Tibial nerve (tissue), 4 donors: ENCODE data around the gene FANCE. TPM values are rescaled to one million over a fixed set of nuclear protein-coding genes. Genes with fewer than 3 reads are reported as not detected.
"Not testable (repeated sequence)": the region's sequence is repeated elsewhere in the genome, so short reads cannot be mapped to it uniquely, and the experiment has no call there.

Source experiments
- DNase-seq, 2 donors: peaks; one replicate each; pipeline ENCODE4 v3.0.0-alpha.2; 2019; ENCODE audit warnings: low spot score in 2 of 2
- H3K27ac ChIP-seq, 4 donors: fragments of 200-600 bp; sonication (generic) in 3 of 4; one replicate each; pipeline ENCODE4 v1.5.1; 2017 to 2019; ENCODE audit warnings: mild to moderate bottlenecking in 1 of 4
- H3K27me3 ChIP-seq, 2 donors: fragments of 200-600 bp; sonication (generic) in 1 of 2; one replicate each; pipeline versions ENCODE4 v1.5.1 to v1.6.0; 2017 to 2019
- H3K36me3 ChIP-seq, 3 donors: fragments of 200-600 bp; sonication (generic); one replicate each; pipeline ENCODE4 v1.5.1; 2018 to 2019
- H3K4me1 ChIP-seq, 4 donors: fragments of 200-600 bp; sonication (generic) in 3 of 4; one replicate each; pipeline ENCODE4 v1.5.1; 2017 to 2019
- H3K4me3 ChIP-seq, 4 donors: fragments of 200-600 bp; sonication (generic) in 3 of 4; one replicate each; pipeline ENCODE4 v1.5.1; 2017 to 2019; ENCODE audit warnings: mild to moderate bottlenecking in 1 of 4, moderate library complexity in 1 of 4
- H3K9me3 ChIP-seq, 4 donors: fragments of 200-600 bp; sonication (generic) in 3 of 4; one replicate each; pipeline ENCODE4 v1.5.1; 2017 to 2019
- CTCF ChIP-seq, 5 experiments: fragments of 200-600 bp in 3 of 5; fragments of 450-650 bp in 2 of 5; sonication (generic) in 3 of 5; IDR thresholded peaks; one replicate each; pipeline ENCODE4 v1.5.1; 2016 to 2019; ENCODE audit warnings: antibody characterized with exemption in 5 of 5, mild to moderate bottlenecking in 3 of 5, moderate library complexity in 2 of 5
- EP300 ChIP-seq, 2 donors: sonication (generic); formaldehyde crosslinking; IDR thresholded peaks; one replicate each; pipeline ENCODE4 v1.6.1; 2017; ENCODE audit warnings: antibody characterized with exemption in 2 of 2, mild to moderate bottlenecking in 1 of 2
- POLR2A ChIP-seq, 2 donors: fragments of 450-650 bp; IDR thresholded peaks; one replicate each; pipeline ENCODE4 v1.6.1; 2017; ENCODE audit warnings: antibody characterized with exemption in 2 of 2, mild to moderate bottlenecking in 2 of 2, moderate library complexity in 2 of 2
- WGBS, 2 donors: methylation state at CpG; one replicate each; pipeline ENCODE4 v1.1.5; 2018; 5-methylcytosine and 5-hydroxymethylcytosine counted together
- total RNA-seq, 4 donors: library from RNA; depleted of rRNA; stranded (reverse); fragments of >200 nt; gene quantifications; one replicate each; pipeline ENCODE4 v1.1.0, GENCODE V29; 2016

The FANCE gene
- total RNA-seq, 4 donors from 2014 or later, result 8.1 to 9.6 (median 8.4) TPM

- WGBS, 2 donors, result 73 to 79% methylated on average over 7 of the region's 7 CpGs
- Histone ChIP-seq H3K4me3 (no peak overlapping the region), H3K27me3 (peaks cover 0 to 63% of the 10 kb centered on the region in 2 donors), H3K27ac (no peak overlapping the region), H3K36me3 (no peaks in the 10 kb centered on the region), H3K4me1 (peaks cover 0 to 11% (median 5%) of the 10 kb centered on the region in 4 donors), H3K9me3 (no peaks in the 10 kb centered on the region)
- no peak for TF ChIP-seq EP300 (IDR thresholded peaks at IDR 0.05)
- no peak for TF ChIP-seq POLR2A (IDR thresholded peaks at IDR 0.05)
- no peak for TF ChIP-seq CTCF (IDR thresholded peaks at IDR 0.05)
- no peak for DNase-seq
Measured at GRCh38 chr6:35510916-35511561, 58.9 kb downstream of the FANCE start.

- Histone ChIP-seq H3K27ac (no peak overlapping the region), H3K27me3 (peaks cover 0 to 58% of the 10 kb centered on the region in 2 donors), H3K4me3 (peak overlapping the region in 2 of 4 donors; percentile 5 to 13), H3K9me3 (no peaks in the 10 kb centered on the region), H3K36me3 (no peaks in the 10 kb centered on the region), H3K4me1 (peaks cover 0 to 11% (median 5%) of the 10 kb centered on the region in 4 donors)
- no peak for DNase-seq
- whole genome bisulfite sequencing, 2 donors, result 4 to 6% methylated on average over 12 to 23 of the region's 32 CpGs
- no peak for TF ChIP-seq CTCF (IDR thresholded peaks at IDR 0.05)
- no peak for TF ChIP-seq POLR2A (IDR thresholded peaks at IDR 0.05)
- no peak for TF ChIP-seq EP300 (IDR thresholded peaks at IDR 0.05)
Measured at GRCh38 chr6:35511562-35511941, 59.4 kb downstream of the FANCE start.

GRCh38 chr6:35512006-35512405 is 59.9 kb downstream of the FANCE start:
- H3K4me1 ChIP-seq, result peaks cover 0 to 11% (median 5%) of the 10 kb centered on the region in 4 donors
- DNase-seq, result no peak
- peak overlapping the region in 2 of 4 donors; percentile 5 to 13 for H3K4me3 ChIP-seq
- no peaks in the 10 kb centered on the region for H3K36me3 ChIP-seq
- no peaks in the 10 kb centered on the region for H3K9me3 ChIP-seq
- 3 to 4% methylated on average over 14 to 18 of the region's 26 CpGs for WGBS, 2 donors
- no peak overlapping the region for H3K27ac ChIP-seq
- H3K27me3 ChIP-seq, result peaks cover 0 to 54% of the 10 kb centered on the region in 2 donors
- no peak for TF ChIP-seq CTCF (IDR thresholded peaks at IDR 0.05)
- no peak for TF ChIP-seq EP300 (IDR thresholded peaks at IDR 0.05)
- TF ChIP-seq POLR2A (IDR thresholded peaks at IDR 0.05), result no peak

GRCh38 chr6:35512740-35513139 is 60.6 kb downstream of the FANCE start, which contains the start of gene TULP1:
Gene TULP1, minus strand, starts transcription at chr6:35512896. Its CDS starts 38 bp downstream, at chr6:35512858.
- peak within 1 kb of the TSS in 2 of 4 donors; percentile 5 to 13 for H3K4me3 ChIP-seq
- H3K27ac ChIP-seq, result no peak within 1 kb of the TSS
- no peaks in the 10 kb centered on the region for H3K9me3 ChIP-seq
- WGBS, 2 donors, result 81 to 82% methylated on average over 10 of the region's 10 CpGs
- no peak for DNase-seq
- H3K27me3 ChIP-seq, result peaks cover 0 to 48% of the 10 kb centered on the region in 2 donors
- TF ChIP-seq EP300 (IDR thresholded peaks at IDR 0.05) (no peak), POLR2A (IDR thresholded peaks at IDR 0.05) (no peak), CTCF (IDR thresholded peaks at IDR 0.05) (no peak)
- H3K4me1 ChIP-seq, result peaks cover 0 to 11% (median 5%) of the 10 kb centered on the region in 4 donors
- H3K36me3 ChIP-seq, result no peaks in the 10 kb centered on the region

GRCh38 chr6:35514587-35514986 is 62.4 kb downstream of the FANCE start:
- TF ChIP-seq CTCF (IDR thresholded peaks at IDR 0.05) (no peak), POLR2A (IDR thresholded peaks at IDR 0.05) (no peak), EP300 (IDR thresholded peaks at IDR 0.05) (no peak)
- peaks cover 0 to 31% of the 10 kb centered on the region in 2 donors for H3K27me3 ChIP-seq
- H3K4me3 ChIP-seq, result no peak overlapping the region
- peaks cover 0 to 11% (median 5%) of the 10 kb centered on the region in 4 donors for H3K4me1 ChIP-seq
- H3K36me3 ChIP-seq, result no peaks in the 10 kb centered on the region
- H3K27ac ChIP-seq, result no peak overlapping the region
- H3K9me3 ChIP-seq, result no peaks in the 10 kb centered on the region
- 84 to 86% methylated on average over 4 of the region's 4 CpGs for WGBS, 2 donors
- DNase-seq, result no peak

- H3K27me3 ChIP-seq, result peaks cover 0 to 20% of the 10 kb centered on the region in 2 donors
- 78 to 84% methylated on average over 2 to 6 of the region's 6 CpGs for WGBS, 2 donors
Measured at GRCh38 chr6:35515939-35516338, 63.8 kb downstream of the FANCE start.

More at GRCh38 chr6:35515939-35516338, 63.8 kb downstream of the FANCE start:
- not testable (repeated sequence) for DNase-seq, H3K4me3 ChIP-seq, H3K9me3 ChIP-seq, H3K27ac ChIP-seq, H3K36me3 ChIP-seq
- peaks cover 0 to 11% (median 5%) of the 10 kb centered on the region in 4 donors for H3K4me1 ChIP-seq
